OCI-LY7 (cell line): ENCODE measurements around the gene AEBP2. TPM values are rescaled to one million over a fixed set of nuclear protein-coding genes. Genes with fewer than 3 reads are reported as not detected.
"Not testable (repeated sequence)": the region's sequence is repeated elsewhere in the genome, so short reads cannot be mapped to it uniquely, and the experiment has no call there.

Experiments used
- BruUV-seq: library from RNA; stranded (reverse); fragments of 400-500 nt; replicated peaks from 2 replicates; lab custom pipeline; 2021; lab: Mats Ljungman, UMichigan
- CTCF ChIA-PET: fragments of 300-600 bp; sonication (Branson Sonifier 250); formaldehyde crosslinking; loops from one replicate; lab custom pipeline; 2022; ENCODE audit warnings: antibody characterized with exemption; ENCODE audit not compliant: unreplicated experiment; lab: Charles Lee
- POLR2A ChIA-PET: fragments of 300-600 bp; sonication (Branson Sonifier 250); formaldehyde crosslinking; loops from one replicate; lab custom pipeline; 2022; ENCODE audit warnings: antibody characterized with exemption; lab: Charles Lee
- DNase-seq: peaks from one replicate; pipeline ENCODE4 v3.0.0-alpha.2; 2015; ENCODE audit warnings: low spot score
- H2AFZ ChIP-seq: fragments of 200-600 bp; sonication (generic), shearing (Covaris generic); 2 replicates; pipeline ENCODE4 v1.6.1; 2014; ENCODE audit warnings: mild to moderate bottlenecking, antibody characterized with exemption, low read length, moderate library complexity
- H3K27ac ChIP-seq: fragments of 200-600 bp; sonication (generic); 2 replicates; pipeline ENCODE4 v1.5.1; 2014; ENCODE audit warnings: mixed run types, low read depth, mild to moderate bottlenecking, moderate library complexity, low read length, inconsistent platforms; ENCODE audit not compliant: poor library complexity, severe bottlenecking
- H3K36me3 ChIP-seq: fragments of 200-600 bp; sonication (generic); 2 replicates; pipeline ENCODE4 v1.6.1; 2014; ENCODE audit warnings: mild to moderate bottlenecking, antibody characterized with exemption, low read length, moderate library complexity, mixed read lengths; ENCODE audit not compliant: insufficient read depth
- H3K4me1 ChIP-seq: fragments of 200-600 bp; sonication (generic); 2 replicates; pipeline ENCODE4 v1.5.1; 2014; ENCODE audit warnings: mild to moderate bottlenecking, low read length; ENCODE audit not compliant: insufficient read depth, poor library complexity, severe bottlenecking
- H3K4me2 ChIP-seq: fragments of 200-600 bp; sonication (generic); 2 replicates; pipeline ENCODE4 v1.6.1; 2014; ENCODE audit warnings: mild to moderate bottlenecking, low read length
- H3K4me3 ChIP-seq: fragments of 200-600 bp; sonication (generic); 2 replicates; pipeline ENCODE4 v1.5.1; 2014; ENCODE audit warnings: mild to moderate bottlenecking, low read depth, low read length; ENCODE audit not compliant: poor library complexity, severe bottlenecking
- H3K79me2 ChIP-seq: fragments of 200-600 bp; sonication (generic); 2 replicates; pipeline ENCODE4 v1.6.1; 2016; ENCODE audit warnings: low read depth, mild to moderate bottlenecking, low read length, moderate library complexity, mixed read lengths; ENCODE audit not compliant: insufficient read depth
- H3K9me2 ChIP-seq: fragments of 200-600 bp; sonication (generic); 2 replicates; pipeline ENCODE4 v1.6.1; 2016; ENCODE audit warnings: mild to moderate bottlenecking, low read length, mixed read lengths; ENCODE audit not compliant: insufficient read depth
- H3K9me3 ChIP-seq: fragments of 200-600 bp; sonication (generic); 2 replicates; pipeline ENCODE4 v1.6.1; 2014; ENCODE audit warnings: mild to moderate bottlenecking, mixed run types, low read length, mixed read lengths
- H4K20me1 ChIP-seq: fragments of 200-600 bp; sonication (generic); 2 replicates; pipeline ENCODE4 v1.6.1; 2014; ENCODE audit warnings: mild to moderate bottlenecking, antibody characterized with exemption, low read length, moderate library complexity, mixed read lengths; ENCODE audit not compliant: insufficient read depth
- CTCF ChIP-seq: fragments of 200-600 bp; sonication (generic); conservative IDR thresholded peaks from 2 replicates; pipeline ENCODE4 v1.5.1; 2014; ENCODE audit warnings: mild to moderate bottlenecking, antibody characterized with exemption, low read length, moderate library complexity, mixed read lengths
- EZH2phosphoT487 ChIP-seq: fragments of 200-600 bp; sonication (generic); IDR thresholded peaks from 2 replicates; pipeline ENCODE4 v1.6.1; 2018; ENCODE audit warnings: low read depth, borderline replicate concordance, mild to moderate bottlenecking, mixed run types, antibody characterized with exemption, low read length, moderate library complexity, mixed read lengths
- intact Hi-C: fragments of 100-400 bp; cut with micrococcal nuclease; formaldehyde crosslinking; loops from one replicate; pipeline ENCODE4 v1.10.0; 2022; ENCODE audit not compliant: unreplicated experiment
- total RNA-seq, 2 experiments: library from RNA; depleted of rRNA in 1 of 2; stranded (reverse); fragments of >200 nt in 1 of 2; shearing (Covaris generic) in 1 of 2; gene quantifications; 2 replicates each; pipeline ENCODE4 v1.2.3, GENCODE V29; 2014 to 2022

AEBP2 gene
- total RNA-seq, 2 experiments from 2014 or later: 21.5 to 59.7 TPM

DNA sequence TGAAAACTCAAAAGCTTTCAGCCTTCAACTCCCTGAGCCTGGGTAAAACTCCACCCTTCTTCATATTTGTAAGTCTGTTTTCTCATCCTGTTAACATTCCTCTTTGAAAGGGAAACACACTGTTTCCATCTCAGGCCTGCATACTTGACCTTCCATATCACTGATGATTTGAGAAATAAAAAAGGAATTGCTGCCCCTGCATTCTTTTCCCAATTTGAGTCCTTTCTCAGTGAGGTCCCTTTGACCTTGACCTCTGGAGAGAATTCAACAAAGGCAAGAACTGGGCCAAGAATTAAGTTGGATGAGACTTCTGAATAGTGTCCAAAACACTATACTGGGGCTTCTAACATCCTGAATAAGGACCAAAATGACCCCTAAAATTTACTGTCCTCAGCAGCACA lies 108.0 kb downstream of the AEBP2 start:
- no peak overlapping the region for H3K27ac ChIP-seq
- H2AFZ ChIP-seq: no peak overlapping the region
- no peaks in the 10 kb centered on the region for H3K4me1 ChIP-seq
- DNase-seq: no peak
- BruUV-seq: no TSS peak
- no peaks in the 10 kb centered on the region for H3K9me2 ChIP-seq
- H3K9me3 ChIP-seq: no peaks in the 10 kb centered on the region
- H3K36me3 ChIP-seq: no peaks in the 10 kb centered on the region
- CTCF ChIA-PET: no interaction called here
- POLR2A ChIA-PET: no interaction called here
- H3K4me3 ChIP-seq: no peak overlapping the region
- no peak for TF ChIP-seq CTCF
- TF ChIP-seq EZH2phosphoT487: no peak
- intact Hi-C loops: no loop called here
- H4K20me1 ChIP-seq: no peaks in the 10 kb centered on the region
- no peaks in the 10 kb centered on the region for H3K79me2 ChIP-seq
- H3K4me2 ChIP-seq: no peak overlapping the region

GRCh38 chr12:19548834-19549233 lies 109.5 kb downstream of the AEBP2 start:
- intact Hi-C loops: no loop called here
- BruUV-seq: no TSS peak
- TF ChIP-seq EZH2phosphoT487: no peak
- TF ChIP-seq CTCF: no peak
- Histone ChIP-seq H3K9me3 (no peaks in the 10 kb centered on the region), H3K27ac (no peak overlapping the region), H3K4me2 (no peak overlapping the region), H2AFZ (no peak overlapping the region), H3K9me2 (no peaks in the 10 kb centered on the region), H3K4me1 (no peaks in the 10 kb centered on the region), H3K4me3 (no peak overlapping the region), H4K20me1 (no peaks in the 10 kb centered on the region), H3K79me2 (no peaks in the 10 kb centered on the region), H3K36me3 (no peaks in the 10 kb centered on the region)
- CTCF ChIA-PET: no interaction called here
- POLR2A ChIA-PET: interaction anchor here (0.6 kb wide), 1 partner anchor 38 kb away, joined by 3 read pairs; no protein-coding TSS in a partner anchor
- DNase-seq: no peak

DNA sequence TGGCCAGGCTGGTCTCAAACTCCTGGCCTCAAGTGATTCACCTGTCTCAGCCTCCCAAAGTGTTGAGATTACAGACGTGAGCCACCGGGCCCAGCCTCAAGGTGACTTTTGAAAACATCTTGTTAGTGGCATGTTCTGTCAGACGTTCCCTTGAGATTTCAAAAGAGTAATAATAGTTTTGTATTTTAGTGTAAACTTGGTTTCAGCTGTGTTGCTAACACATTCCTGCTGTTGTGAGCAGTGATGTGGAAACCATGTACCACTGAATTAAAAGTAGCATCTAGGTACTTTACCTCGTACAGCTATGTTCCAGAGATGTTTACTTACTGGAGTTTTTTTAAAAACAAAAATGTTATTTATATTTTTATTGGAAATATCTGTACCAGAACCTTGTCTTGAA lies 111.3 kb downstream of the AEBP2 start:
- Histone ChIP-seq H3K36me3 (no peaks in the 10 kb centered on the region), H3K9me3 (no peaks in the 10 kb centered on the region), H3K9me2 (no peaks in the 10 kb centered on the region), H3K27ac (no peak overlapping the region), H3K4me2 (no peak overlapping the region), H4K20me1 (no peaks in the 10 kb centered on the region), H3K4me3 (no peak overlapping the region), H3K79me2 (no peaks in the 10 kb centered on the region), H3K4me1 (no peaks in the 10 kb centered on the region), H2AFZ (no peak overlapping the region)
- intact Hi-C loops: no loop called here
- ChIA-PET CTCF (interaction anchor here (0.5 kb wide), 1 partner anchor 23 kb away, joined by 5 read pairs; no protein-coding TSS in a partner anchor), POLR2A (interaction anchor here (0.8 kb wide), 1 partner anchor 14 kb away, joined by 5 read pairs; no protein-coding TSS in a partner anchor)
- no peak for TF ChIP-seq EZH2phosphoT487
- no TSS peak for BruUV-seq
- DNase-seq: no peak

DNA sequence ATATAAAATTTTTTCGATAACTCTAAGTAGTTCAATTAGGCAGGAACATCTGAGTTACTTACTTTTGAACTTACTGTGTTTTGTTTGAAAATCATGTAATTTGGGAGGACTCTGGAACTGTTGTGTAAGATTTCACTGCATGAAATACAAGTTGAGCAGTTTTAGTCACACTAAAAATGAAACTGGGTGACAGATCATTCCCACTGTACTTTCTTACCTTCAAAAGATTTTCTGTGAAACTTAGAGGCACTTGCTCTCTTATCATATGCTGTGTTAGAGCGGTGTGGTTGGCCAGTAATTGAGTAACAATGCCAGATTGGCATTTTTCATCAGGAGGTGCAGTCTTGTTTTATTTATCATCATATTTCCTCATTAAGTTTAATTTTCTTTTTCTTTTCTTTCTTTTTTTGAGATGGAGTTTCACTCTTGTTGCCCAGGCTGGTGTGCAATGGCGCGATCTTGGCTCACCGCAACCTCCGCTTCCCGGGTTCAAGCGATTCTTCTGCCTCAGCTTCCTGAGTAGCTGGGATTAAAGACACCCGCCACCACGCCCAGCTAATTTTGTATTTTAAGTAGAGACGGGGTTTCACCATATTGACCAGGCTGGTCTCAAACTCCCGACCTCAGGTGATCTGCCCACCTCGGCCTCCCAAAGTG lies 113.3 kb downstream of the AEBP2 start:
- H3K4me3 ChIP-seq, H3K27ac ChIP-seq, H3K36me3 ChIP-seq, CTCF ChIA-PET, H3K4me1 ChIP-seq, DNase-seq, H3K9me2 ChIP-seq, POLR2A ChIA-PET, BruUV-seq, H3K9me3 ChIP-seq, H2AFZ ChIP-seq, H4K20me1 ChIP-seq, H3K4me2 ChIP-seq, H3K79me2 ChIP-seq, intact Hi-C loops: not testable (repeated sequence)
